Gastrocnemius medialis (tissue), 4 donors: Measurements from ENCODE around the gene PRDM16. TPM values are rescaled to one million over a fixed set of nuclear protein-coding genes. Genes with fewer than 3 reads are reported as not detected.

Experiments used
- ATAC-seq, 2 donors: fragments of 150-250 bp; one replicate each; pipeline ENCODE4 v1.9.1; 2016
- DNase-seq, 2 donors: peaks; one replicate each; pipeline ENCODE4 v3.0.0-alpha.2; 2019
- H3K27ac ChIP-seq, 4 donors: fragments of 200-600 bp; sonication (generic); 1 replicate in 1 of 4; 2 replicates in 3 of 4; pipeline ENCODE4 v1.5.1; 2016 to 2018; ENCODE audit warnings: mild to moderate bottlenecking in 2 of 4, moderate library complexity in 1 of 4
- H3K27me3 ChIP-seq, 3 donors: fragments of 200-600 bp; sonication (generic) in 2 of 3; 1 replicate in 1 of 3; 2 replicates in 2 of 3; pipeline versions ENCODE4 v1.5.1 to v1.6.0; 2016 to 2019; ENCODE audit warnings: mild to moderate bottlenecking in 1 of 3, moderate library complexity in 1 of 3
- H3K36me3 ChIP-seq, 2 donors: fragments of 200-600 bp; sonication (generic) in 1 of 2; one replicate each; pipeline ENCODE4 v1.5.1; 2017 to 2018
- H3K4me1 ChIP-seq, 2 donors: fragments of 200-600 bp; sonication (generic) in 1 of 2; one replicate each; pipeline ENCODE4 v1.5.1; 2016 to 2017; ENCODE audit warnings: mild to moderate bottlenecking in 2 of 2
- H3K4me3 ChIP-seq, 4 donors: fragments of 200-600 bp; sonication (generic) in 3 of 4; 1 replicate in 1 of 4; 2 replicates in 3 of 4; pipeline ENCODE4 v1.5.1; 2016 to 2019; ENCODE audit warnings: mild to moderate bottlenecking in 2 of 4
- H3K9me3 ChIP-seq, 3 donors: fragments of 200-600 bp; sonication (generic) in 2 of 3; 1 replicate in 1 of 3; 2 replicates in 2 of 3; pipeline ENCODE4 v1.5.1; 2016 to 2019
- POLR2A ChIP-seq, 2 donors: fragments of 450-650 bp; IDR thresholded peaks; one replicate each; pipeline ENCODE4 v1.6.1; 2017; ENCODE audit warnings: antibody characterized with exemption in 2 of 2, mild to moderate bottlenecking in 2 of 2, moderate library complexity in 2 of 2
- in situ Hi-C, 4 donors: fragments of 200-750 bp; cut with MboI; loops; one replicate each; pipeline versions ENCODE4 v1.15.0 to v1.8.0; 2017; ENCODE audit warnings: low sequenced_read_pairs in 4 of 4
- intact Hi-C: fragments of 100-400 bp; cut with DNase I; formaldehyde crosslinking; loops from one replicate; pipeline ENCODE4 v1.15.1; 2023; ENCODE audit warnings: low total_unique reads
- total RNA-seq, 4 donors: library from RNA; depleted of rRNA; stranded (reverse); fragments of >200 nt; gene quantifications; one replicate each; pipeline versions ENCODE4 v1.1.0 to v1.2.3, GENCODE V29; 2016
- TF ChIP-seq, protein P1 (sequence below), 5 experiments: fragments of 450-650 bp in 3 of 5; fragments of 200-600 bp in 2 of 5; sonication (generic) in 2 of 5; IDR thresholded peaks in 4 of 5; conservative IDR thresholded peaks in 1 of 5; 1 replicate in 4 of 5; 2 replicates in 1 of 5; pipeline ENCODE4 v1.5.1; 2016 to 2019; ENCODE audit warnings: antibody characterized with exemption in 5 of 5, mild to moderate bottlenecking in 3 of 5, moderate library complexity in 3 of 5

Gene PRDM16
- total RNA-seq, 4 donors from 2014 or later = 0.03 to 0.19 (median 0.17) TPM

DNA sequence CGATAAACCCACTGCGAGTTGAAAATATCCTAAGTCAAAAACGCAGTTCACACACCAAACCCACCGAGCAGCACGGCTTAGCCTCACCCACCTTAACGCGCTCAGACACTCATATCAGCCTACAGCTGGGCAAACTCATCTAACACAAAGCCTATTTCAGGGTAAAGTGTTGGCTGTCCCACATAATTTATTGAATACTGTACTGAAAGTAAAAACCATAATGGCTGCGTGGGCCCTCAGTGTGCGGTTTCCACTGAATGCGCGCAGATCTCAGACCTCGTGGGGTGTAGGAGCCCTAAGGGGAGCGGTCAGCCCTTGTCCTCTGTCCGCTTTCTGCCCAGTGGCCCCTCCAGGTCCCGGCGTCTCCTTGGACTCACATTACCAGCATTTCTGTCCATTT, 227.8 kb downstream of the PRDM16 start:
- no peak overlapping the region for H3K27ac ChIP-seq
- intact Hi-C loops (no loop called here), in situ Hi-C loops (loop anchor here in 1 of 4 donors (25.0 kb wide), 1 partner anchor 285 kb away; the partner anchor contains the start of gene ACTRT2)
- no peak for TF ChIP-seq POLR2A (IDR thresholded peaks at IDR 0.05)
- TF ChIP-seq, protein P1, sequence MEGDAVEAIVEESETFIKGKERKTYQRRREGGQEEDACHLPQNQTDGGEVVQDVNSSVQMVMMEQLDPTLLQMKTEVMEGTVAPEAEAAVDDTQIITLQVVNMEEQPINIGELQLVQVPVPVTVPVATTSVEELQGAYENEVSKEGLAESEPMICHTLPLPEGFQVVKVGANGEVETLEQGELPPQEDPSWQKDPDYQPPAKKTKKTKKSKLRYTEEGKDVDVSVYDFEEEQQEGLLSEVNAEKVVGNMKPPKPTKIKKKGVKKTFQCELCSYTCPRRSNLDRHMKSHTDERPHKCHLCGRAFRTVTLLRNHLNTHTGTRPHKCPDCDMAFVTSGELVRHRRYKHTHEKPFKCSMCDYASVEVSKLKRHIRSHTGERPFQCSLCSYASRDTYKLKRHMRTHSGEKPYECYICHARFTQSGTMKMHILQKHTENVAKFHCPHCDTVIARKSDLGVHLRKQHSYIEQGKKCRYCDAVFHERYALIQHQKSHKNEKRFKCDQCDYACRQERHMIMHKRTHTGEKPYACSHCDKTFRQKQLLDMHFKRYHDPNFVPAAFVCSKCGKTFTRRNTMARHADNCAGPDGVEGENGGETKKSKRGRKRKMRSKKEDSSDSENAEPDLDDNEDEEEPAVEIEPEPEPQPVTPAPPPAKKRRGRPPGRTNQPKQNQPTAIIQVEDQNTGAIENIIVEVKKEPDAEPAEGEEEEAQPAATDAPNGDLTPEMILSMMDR (IDR thresholded peaks at IDR 0.05 in 4 of 5, conservative IDR thresholded peaks at IDR 0.05 in 1 of 5) = no peak
- no peaks in the 10 kb centered on the region for H3K9me3 ChIP-seq
- H3K4me3 ChIP-seq = no peak overlapping the region
- no peak for DNase-seq
- H3K27me3 ChIP-seq = peaks cover 0 to 16% (median 8%) of the 10 kb centered on the region in 3 donors
- H3K36me3 ChIP-seq = no peaks in the 10 kb centered on the region
- ATAC-seq = no peak
- no peaks in the 10 kb centered on the region for H3K4me1 ChIP-seq

DNA sequence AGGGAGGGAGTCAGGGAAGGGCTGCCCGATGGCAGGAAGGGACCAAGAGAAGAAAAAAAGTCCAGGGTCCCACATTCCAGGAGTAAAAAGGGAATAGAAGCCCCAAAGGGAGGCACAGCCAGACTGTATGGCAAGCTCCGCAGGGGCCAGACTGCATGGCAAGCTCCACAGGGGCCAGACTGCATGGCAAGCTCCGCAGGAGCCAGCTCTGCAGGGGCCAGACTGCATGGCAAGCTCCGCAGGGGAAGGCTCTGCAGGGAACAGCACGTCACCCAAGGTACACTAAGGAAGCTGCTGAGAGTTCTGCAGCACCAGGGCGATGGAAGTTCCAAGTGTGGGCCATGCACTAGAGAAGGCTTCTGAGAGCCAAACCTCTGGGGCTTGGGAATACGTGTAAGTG, 228.8 kb downstream of the PRDM16 start:
- TF ChIP-seq, protein P1 (IDR thresholded peaks at IDR 0.05 in 4 of 5, conservative IDR thresholded peaks at IDR 0.05 in 1 of 5) = no peak
- no peak for TF ChIP-seq POLR2A (IDR thresholded peaks at IDR 0.05)
- intact Hi-C loops = no loop called here

DNA sequence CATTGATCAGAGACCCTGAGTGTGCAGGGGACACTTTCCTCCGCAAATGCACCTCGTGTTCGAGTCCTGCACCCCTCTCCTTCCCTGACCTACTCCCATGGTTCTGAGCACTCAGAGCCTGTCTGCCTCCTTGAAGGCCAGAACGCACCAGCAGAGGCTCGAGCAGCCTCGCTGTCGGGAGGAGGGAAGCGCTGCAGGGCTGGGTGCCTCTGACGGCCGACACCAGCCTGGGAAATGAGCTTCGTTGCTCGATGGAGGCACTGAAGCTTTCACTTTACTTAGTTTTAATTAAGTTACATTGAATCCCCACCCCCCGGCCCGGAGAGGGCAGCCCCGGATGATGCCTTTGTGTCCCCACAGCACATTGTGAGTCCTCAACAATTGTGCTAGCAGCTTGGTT, 229.2 kb downstream of the PRDM16 start:
- H3K27me3 ChIP-seq = peaks cover 0 to 16% (median 8%) of the 10 kb centered on the region in 3 donors
- in situ Hi-C loops (loop anchor here in 1 of 4 donors (25.0 kb wide), 1 partner anchor 286 kb away; the partner anchor contains the start of gene ACTRT2), intact Hi-C loops (no loop called here)
- DNase-seq (no peak), ATAC-seq (no peak)
- H3K9me3 ChIP-seq = no peaks in the 10 kb centered on the region
- no peaks in the 10 kb centered on the region for H3K4me1 ChIP-seq
- H3K4me3 ChIP-seq = no peak overlapping the region
- H3K27ac ChIP-seq = no peak overlapping the region
- no peak for TF ChIP-seq POLR2A (IDR thresholded peaks at IDR 0.05)
- TF ChIP-seq, protein P1 (IDR thresholded peaks at IDR 0.05 in 4 of 5, conservative IDR thresholded peaks at IDR 0.05 in 1 of 5) = no peak
- no peaks in the 10 kb centered on the region for H3K36me3 ChIP-seq

More for the DNA sequence above, 228.8 kb downstream of the PRDM16 start:
- DNase-seq (no peak), ATAC-seq (no peak)
- Histone ChIP-seq H3K4me3 (no peak overlapping the region), H3K9me3 (no peaks in the 10 kb centered on the region), H3K36me3 (no peaks in the 10 kb centered on the region), H3K27me3 (peaks cover 0 to 16% (median 8%) of the 10 kb centered on the region in 3 donors), H3K27ac (no peak overlapping the region), H3K4me1 (no peaks in the 10 kb centered on the region)
- in situ Hi-C loops = loop anchor here in 1 of 4 donors (25.0 kb wide), 1 partner anchor 285 kb away; the partner anchor contains the start of gene ACTRT2

DNA sequence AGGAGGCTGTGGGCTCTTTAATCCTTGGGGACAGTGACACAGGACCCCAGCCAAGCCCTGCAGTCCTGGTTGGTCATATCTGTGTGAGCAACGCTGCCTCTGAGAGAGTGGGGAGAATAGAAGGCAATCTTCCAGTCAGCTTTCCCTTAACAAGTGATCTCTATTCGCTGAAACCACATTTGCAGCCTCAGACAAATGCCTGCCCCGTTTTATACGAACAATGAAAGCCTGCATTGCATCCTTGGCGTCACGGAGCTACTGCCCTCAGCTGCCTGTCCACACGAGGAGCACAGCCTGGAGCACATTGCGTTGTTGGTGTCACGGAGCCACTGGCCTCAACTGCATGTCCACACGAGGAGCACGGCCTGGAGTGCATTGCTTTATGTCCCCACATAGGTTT, 235.2 kb downstream of the PRDM16 start:
- H3K4me1 ChIP-seq = no peaks in the 10 kb centered on the region
- ATAC-seq = no peak
- H3K36me3 ChIP-seq = no peaks in the 10 kb centered on the region
- in situ Hi-C loops = loop anchor here in 1 of 4 donors (25.0 kb wide), 1 partner anchor 292 kb away; the partner anchor contains the start of gene ACTRT2
- no peak for DNase-seq
- TF ChIP-seq POLR2A (IDR thresholded peaks at IDR 0.05) = no peak
- TF ChIP-seq, protein P1 (IDR thresholded peaks at IDR 0.05 in 4 of 5, conservative IDR thresholded peaks at IDR 0.05 in 1 of 5) = no peak
- no peak overlapping the region for H3K4me3 ChIP-seq
- no peak overlapping the region for H3K27ac ChIP-seq
- intact Hi-C loops = no loop called here
- no peaks in the 10 kb centered on the region for H3K9me3 ChIP-seq
- peaks cover 0 to 8% (median under 1%) of the 10 kb centered on the region in 3 donors for H3K27me3 ChIP-seq
